Upper lobe of left lung (tissue), 6 donors: ENCODE data around the gene SUN5. TPM values are rescaled to one million over a fixed set of nuclear protein-coding genes. Genes with fewer than 3 reads are reported as not detected.

Experiments
- ATAC-seq, 2 donors: fragments of 200-7000 bp; cut with Tn5 transposase; one replicate each; pipeline ENCODE4 v1.9.1; 2022; ENCODE audit warnings: mild to moderate bottlenecking in 2 of 2, moderate library complexity in 2 of 2; ENCODE audit not compliant: low FRiP score in 2 of 2
- DNase-seq, 2 donors: peaks; one replicate each; pipeline ENCODE4 v3.0.0-alpha.2; 2019 to 2020
- H3K27ac ChIP-seq, 4 donors: fragments of 200-600 bp; sonication (generic); one replicate each; pipeline ENCODE4 v1.5.1; 2016 to 2019
- H3K27me3 ChIP-seq, 4 donors: fragments of 200-600 bp; sonication (generic); one replicate each; pipeline ENCODE4 v1.5.1; 2017 to 2019
- H3K36me3 ChIP-seq, 4 donors: fragments of 200-600 bp; sonication (generic); one replicate each; pipeline ENCODE4 v1.5.1; 2016 to 2019
- H3K4me1 ChIP-seq, 4 donors: fragments of 200-600 bp; sonication (generic); one replicate each; pipeline ENCODE4 v1.5.1; 2018 to 2019
- H3K4me3 ChIP-seq, 4 donors: fragments of 200-600 bp; sonication (generic); one replicate each; pipeline ENCODE4 v1.5.1; 2017 to 2019; ENCODE audit warnings: mild to moderate bottlenecking in 2 of 4, moderate library complexity in 1 of 4
- H3K9me3 ChIP-seq, 4 donors: fragments of 200-600 bp; sonication (generic); one replicate each; pipeline ENCODE4 v1.5.1; 2018 to 2019
- CTCF ChIP-seq, 6 experiments: fragments of 450-650 bp in 4 of 6; fragments of 200-600 bp in 2 of 6; sonication (generic) in 2 of 6; IDR thresholded peaks; one replicate each; pipeline ENCODE4 v1.5.1; 2016 to 2019; ENCODE audit warnings: antibody characterized with exemption in 6 of 6
- EP300 ChIP-seq, 4 donors: sonication (generic); formaldehyde crosslinking; IDR thresholded peaks; one replicate each; pipeline ENCODE4 v1.5.1; 2017; ENCODE audit warnings: antibody characterized with exemption in 4 of 4, control low read depth in 2 of 4
- POLR2A ChIP-seq, 4 donors: fragments of 450-650 bp; IDR thresholded peaks; one replicate each; pipeline ENCODE4 v1.5.1; 2016 to 2017; ENCODE audit warnings: antibody characterized with exemption in 4 of 4, mild to moderate bottlenecking in 2 of 4
- POLR2AphosphoS5 ChIP-seq, 2 donors: sonication (generic); formaldehyde crosslinking; IDR thresholded peaks; one replicate each; pipeline ENCODE4 v1.5.1; 2017; ENCODE audit warnings: antibody characterized with exemption in 2 of 2
- WGBS, 2 donors: methylation state at CpG; one replicate each; pipeline ENCODE4 v1.1.5; 2017 to 2018; 5-methylcytosine and 5-hydroxymethylcytosine counted together
- total RNA-seq, 6 donors: library from RNA; depleted of rRNA in 4 of 6; stranded (reverse); fragments of >200 nt in 4 of 6; gene quantifications; one replicate each; pipeline versions ENCODE4 v1.1.0 to v1.2.1, GENCODE V29; 2016 to 2021
- donor health status: DM: no; HTN: no; CAD: no; lungs with moderate emphysema.
- donor health status: DM: no; HTN: yes; CAD: no; lungs with severe emphysema.

The SUN5 gene
- total RNA-seq, 6 donors from 2014 or later, result not detected

GRCh38 chr20:32960849-32961731 lies 43.1 kb downstream of the SUN5 start:
- 81 to 90% methylated on average over 12 to 21 of the region's 28 CpGs for WGBS, 2 donors
- peaks cover 7 to 18% (median 11%) of the 10 kb centered on the region in 4 donors for H3K9me3 ChIP-seq
- no peak for TF ChIP-seq POLR2AphosphoS5 (IDR thresholded peaks at IDR 0.05)
- TF ChIP-seq EP300 (IDR thresholded peaks at IDR 0.05), result no peak
- TF ChIP-seq CTCF (IDR thresholded peaks at IDR 0.05), result no peak
- TF ChIP-seq POLR2A (IDR thresholded peaks at IDR 0.05), result no peak
- no peaks in the 10 kb centered on the region for H3K36me3 ChIP-seq
- DNase-seq (peak in 1 of 2 donors; percentile 54), ATAC-seq (no peak)
- no peak overlapping the region for H3K4me3 ChIP-seq
- H3K4me1 ChIP-seq, result no peaks in the 10 kb centered on the region
- H3K27me3 ChIP-seq, result no peaks in the 10 kb centered on the region
- H3K27ac ChIP-seq, result no peak overlapping the region

GRCh38 chr20:32960222-32960518 lies 44.1 kb downstream of the SUN5 start:
- Histone ChIP-seq H3K36me3 (no peaks in the 10 kb centered on the region), H3K9me3 (peaks cover 7 to 18% (median 12%) of the 10 kb centered on the region in 4 donors), H3K4me3 (no peak overlapping the region), H3K27me3 (no peaks in the 10 kb centered on the region), H3K27ac (no peak overlapping the region), H3K4me1 (no peaks in the 10 kb centered on the region)
- no peak for ATAC-seq
- TF ChIP-seq POLR2AphosphoS5 (IDR thresholded peaks at IDR 0.05) (no peak), EP300 (IDR thresholded peaks at IDR 0.05) (no peak), CTCF (IDR thresholded peaks at IDR 0.05) (no peak), POLR2A (IDR thresholded peaks at IDR 0.05) (no peak)
- DNase-seq, result no peak

- ATAC-seq (no peak), DNase-seq (peak in 1 of 2 donors; percentile 36)
- Histone ChIP-seq H3K9me3 (peaks cover 7 to 18% (median 12%) of the 10 kb centered on the region in 4 donors), H3K27me3 (no peaks in the 10 kb centered on the region), H3K27ac (no peak overlapping the region), H3K36me3 (no peaks in the 10 kb centered on the region), H3K4me3 (no peak overlapping the region), H3K4me1 (no peaks in the 10 kb centered on the region)
- TF ChIP-seq EP300 (IDR thresholded peaks at IDR 0.05) (no peak), CTCF (IDR thresholded peaks at IDR 0.05) (no peak), POLR2A (IDR thresholded peaks at IDR 0.05) (no peak), POLR2AphosphoS5 (IDR thresholded peaks at IDR 0.05) (no peak)
- WGBS, 2 donors, result 82 to 87% methylated on average over 9 to 12 of the region's 14 CpGs
These were observed 44.6 kb downstream of the SUN5 start for GRCh38 chr20:32959351-32960221.

GRCh38 chr20:32958574-32958973 lies 45.7 kb downstream of the SUN5 start:
- TF ChIP-seq POLR2A (IDR thresholded peaks at IDR 0.05), result no peak
- TF ChIP-seq EP300 (IDR thresholded peaks at IDR 0.05), result no peak
- no peak for TF ChIP-seq CTCF (IDR thresholded peaks at IDR 0.05)
- no peak for TF ChIP-seq POLR2AphosphoS5 (IDR thresholded peaks at IDR 0.05)
- H3K27me3 ChIP-seq, result no peaks in the 10 kb centered on the region
- no peaks in the 10 kb centered on the region for H3K4me1 ChIP-seq
- no peaks in the 10 kb centered on the region for H3K36me3 ChIP-seq
- DNase-seq (no peak), ATAC-seq (no peak)
- peaks cover 7 to 18% (median 12%) of the 10 kb centered on the region in 4 donors for H3K9me3 ChIP-seq
- H3K27ac ChIP-seq, result no peak overlapping the region
- no peak overlapping the region for H3K4me3 ChIP-seq
